ENCODE results near the gene SCGB1D2. TPM values are rescaled to one million over a fixed set of nuclear protein-coding genes. Genes with fewer than 3 reads are reported as not detected.

The SCGB1D2 gene
- total and polyA plus RNA-seq, 9 of the 15 experiments (the other 6 are each of a cell fraction or from before 2014, with no cell fraction given) = not detected

DNA sequence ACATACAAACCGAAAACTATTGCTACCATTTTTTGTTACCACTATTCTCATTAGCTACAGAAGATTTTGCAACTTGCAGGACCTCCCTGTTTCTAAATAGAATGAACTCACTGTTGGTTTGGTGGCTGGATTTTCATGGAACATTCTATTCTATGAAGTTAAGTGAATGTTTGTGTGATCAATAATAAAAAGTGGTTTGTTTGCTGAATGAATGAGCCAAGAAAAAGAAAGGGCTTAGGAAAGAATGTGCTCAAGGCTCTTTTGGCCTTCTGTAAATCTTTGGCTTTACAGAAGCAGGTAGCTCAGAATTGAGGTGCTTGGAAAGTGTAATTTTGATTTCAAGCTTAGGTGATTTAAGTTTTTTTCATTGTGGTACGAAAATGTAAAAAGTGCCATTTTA, 5.9 kb upstream of the SCGB1D2 start:
- ChIA-PET CTCF (ENCODE audit: low intra/inter-chr PET ratio) (no interaction called here), POLR2A (interaction anchor here (0.5 kb wide), 1 partner anchor 70 kb away, joined by 3 read pairs; no protein-coding TSS in a partner anchor)
- H3K4me2 ChIP-seq (ENCODE audit: insufficient read depth, low read length) = no peak overlapping the region
- no peaks in the 10 kb centered on the region for H3K9me1 ChIP-seq (ENCODE audit: control insufficient read depth, insufficient read depth, low read length)
- H3K27ac ChIP-seq (ENCODE audit: extremely low read depth, low read depth, low read length) = no peak overlapping the region
- peaks cover 0 to 14% of the 10 kb centered on the region in 2 experiments; a peak in 1 of 5 replicates for H3K27me3 ChIP-seq (ENCODE audit: control insufficient read depth in 2 of 2, insufficient read depth in 2 of 2, low read length in 2 of 2)
- WGBS (ENCODE audit: insufficient coverage, low coverage, missing lambda C conversion rate) = 3% methylated on average over 2 of the region's 2 CpGs
- intact Hi-C loops (cut with micrococcal nuclease) = no loop called here
- H3K9ac ChIP-seq (ENCODE audit: insufficient read depth in 1 of 2, low read depth in 2 of 2, low read length in 2 of 2) = no peak overlapping the region
- H3K9me3 ChIP-seq (replicated peaks; ENCODE audit: control insufficient read depth, insufficient read depth, low read depth, low read length) = no peaks in the 10 kb centered on the region
- BruUV-seq (replicated peaks) = no TSS peak
- H3K36me3 ChIP-seq (ENCODE audit: control insufficient read depth, insufficient read depth, low read length) = no peaks in the 10 kb centered on the region
- no peaks in the 10 kb centered on the region for H3K4me1 ChIP-seq (replicated peaks in 1 of 2; ENCODE audit: control insufficient read depth in 2 of 2, insufficient read depth in 2 of 2, low read length in 2 of 2)
- no peak overlapping the region for H3K4me3 ChIP-seq
- no peaks in the 10 kb centered on the region for H4K20me1 ChIP-seq (replicated peaks; ENCODE audit: control insufficient read depth, insufficient read depth, low read length)
- H3K79me2 ChIP-seq (ENCODE audit: control insufficient read depth, insufficient read depth, low read length) = no peaks in the 10 kb centered on the region
- ATAC-seq (no peak), DNase-seq (ENCODE audit: extremely low read depth in 1 of 4, low spot score in 3 of 4) (no peak), FAIRE-seq (no peak)
- in situ Hi-C loops (cut with MboI) = no loop called here
- H2AFZ ChIP-seq (ENCODE audit: low read depth, low read length) = no peak overlapping the region
- TF ChIP-seq ZNF274 (IDR thresholded peaks at IDR 0.05; ENCODE audit: borderline replicate concordance, low read depth, low read length) (no peak), SAP30 (IDR thresholded peaks at IDR 0.05; ENCODE audit: borderline replicate concordance, insufficient read depth, low read depth, low read length, poor library complexity, severe bottlenecking) (no peak), MYBL2 (IDR thresholded peaks at IDR 0.05; ENCODE audit: low read depth) (no peak), MYBL2 (CRISPR knock-in tag; IDR thresholded peaks at IDR 0.05; ENCODE audit: borderline replicate concordance) (no peak), SMARCE1 (IDR thresholded peaks at IDR 0.05) (no peak)
- TF ChIP-seq, protein P1, sequence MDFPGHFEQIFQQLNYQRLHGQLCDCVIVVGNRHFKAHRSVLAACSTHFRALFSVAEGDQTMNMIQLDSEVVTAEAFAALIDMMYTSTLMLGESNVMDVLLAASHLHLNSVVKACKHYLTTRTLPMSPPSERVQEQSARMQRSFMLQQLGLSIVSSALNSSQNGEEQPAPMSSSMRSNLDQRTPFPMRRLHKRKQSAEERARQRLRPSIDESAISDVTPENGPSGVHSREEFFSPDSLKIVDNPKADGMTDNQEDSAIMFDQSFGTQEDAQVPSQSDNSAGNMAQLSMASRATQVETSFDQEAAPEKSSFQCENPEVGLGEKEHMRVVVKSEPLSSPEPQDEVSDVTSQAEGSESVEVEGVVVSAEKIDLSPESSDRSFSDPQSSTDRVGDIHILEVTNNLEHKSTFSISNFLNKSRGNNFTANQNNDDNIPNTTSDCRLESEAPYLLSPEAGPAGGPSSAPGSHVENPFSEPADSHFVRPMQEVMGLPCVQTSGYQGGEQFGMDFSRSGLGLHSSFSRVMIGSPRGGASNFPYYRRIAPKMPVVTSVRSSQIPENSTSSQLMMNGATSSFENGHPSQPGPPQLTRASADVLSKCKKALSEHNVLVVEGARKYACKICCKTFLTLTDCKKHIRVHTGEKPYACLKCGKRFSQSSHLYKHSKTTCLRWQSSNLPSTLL (IDR thresholded peaks at IDR 0.05) = no peak
- TF ChIP-seq, protein P2, sequence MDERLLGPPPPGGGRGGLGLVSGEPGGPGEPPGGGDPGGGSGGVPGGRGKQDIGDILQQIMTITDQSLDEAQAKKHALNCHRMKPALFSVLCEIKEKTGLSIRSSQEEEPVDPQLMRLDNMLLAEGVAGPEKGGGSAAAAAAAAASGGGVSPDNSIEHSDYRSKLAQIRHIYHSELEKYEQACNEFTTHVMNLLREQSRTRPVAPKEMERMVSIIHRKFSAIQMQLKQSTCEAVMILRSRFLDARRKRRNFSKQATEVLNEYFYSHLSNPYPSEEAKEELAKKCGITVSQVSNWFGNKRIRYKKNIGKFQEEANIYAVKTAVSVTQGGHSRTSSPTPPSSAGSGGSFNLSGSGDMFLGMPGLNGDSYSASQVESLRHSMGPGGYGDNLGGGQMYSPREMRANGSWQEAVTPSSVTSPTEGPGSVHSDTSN (CRISPR knock-in tag; IDR thresholded peaks at IDR 0.05; ENCODE audit: low read depth) = no peak
- TF ChIP-seq, protein P2 (tag; conservative IDR thresholded peaks at IDR 0.05; ENCODE audit: low read depth) = no peak

Measured in K562 (cell line).